WI38 (cell line): ENCODE measurements around the gene PRKCG.

Source experiments
- H3K4me3 ChIP-seq: 2 replicates; pipeline ENCODE4 v1.5.1; 2011; ENCODE audit warnings: low read depth, mild to moderate bottlenecking, control low read depth, low read length
- CTCF ChIP-seq: IDR thresholded peaks from 2 replicates; pipeline ENCODE4 v1.5.1; 2012; ENCODE audit warnings: low read depth, mild to moderate bottlenecking, control low read depth, low read length

Gene PRKCG

GRCh38 chr19:53908935-53909415, 27.0 kb downstream of the PRKCG start, which contains the start of gene CACNG7:
TSS of gene CACNG7 (plus strand) at chr19:53909278. CDS start at chr19:53912832, 3,554 bp downstream.
- no peak for TF ChIP-seq CTCF
- H3K4me3 ChIP-seq, result no peak within 1 kb of the TSS

GRCh38 chr19:53909471-53910169, 27.6 kb downstream of the PRKCG start:
- no peak overlapping the region for H3K4me3 ChIP-seq
- no peak for TF ChIP-seq CTCF

- no peak overlapping the region for H3K4me3 ChIP-seq
- TF ChIP-seq CTCF, result no peak
Observed at GRCh38 chr19:53910170-53910518, 28.1 kb downstream of the PRKCG start.

- no peak overlapping the region for H3K4me3 ChIP-seq
- no peak for TF ChIP-seq CTCF
Observed at GRCh38 chr19:53912653-53913052, 30.7 kb downstream of the PRKCG start.

- H3K4me3 ChIP-seq, result no peak overlapping the region
Observed at GRCh38 chr19:53915000-53915399, 33.0 kb downstream of the PRKCG start.

GRCh38 chr19:53916004-53916403, 34.0 kb downstream of the PRKCG start:
- no peak overlapping the region for H3K4me3 ChIP-seq
- TF ChIP-seq CTCF, result no peak

More at GRCh38 chr19:53915000-53915399, 33.0 kb downstream of the PRKCG start:
- no peak for TF ChIP-seq CTCF

- no peak for TF ChIP-seq CTCF
- no peak overlapping the region for H3K4me3 ChIP-seq
Observed at GRCh38 chr19:53917356-53917755, 35.4 kb downstream of the PRKCG start.
